H1 (cell line): ENCODE results near the gene CORO1C. TPM values are rescaled to one million over a fixed set of nuclear protein-coding genes. Genes with fewer than 3 reads are reported as not detected.

Experiments
- CTCF ChIA-PET: fragments of 300-600 bp; sonication (Branson Sonifier 250); formaldehyde crosslinking; loops from one replicate; lab custom pipeline; 2021; ENCODE audit not compliant: partially characterized antibody; lab: Charles Lee
- POLR2A ChIA-PET: fragments of 300-600 bp; sonication (Branson Sonifier 250); formaldehyde crosslinking; loops from one replicate; lab custom pipeline; 2021; ENCODE audit warnings: inconsistent platforms; ENCODE audit not compliant: partially characterized antibody; lab: Charles Lee
- DNase-seq, 2 experiments: peaks; one replicate each; pipeline versions ENCODE4 v3.0.0 to v3.0.0-alpha.2; 2010 to 2022; ENCODE audit warnings: low spot score in 2 of 2, low read depth in 1 of 2, mixed read lengths in 1 of 2
- FAIRE-seq: peaks from 2 replicates; lab custom pipeline; 2011; peaks lifted over from hg19 to GRCh38; lab: Jason Lieb, UNC
- H2AFZ ChIP-seq: 2 replicates; pipeline ENCODE4 v1.8.1; 2012; ENCODE audit warnings: low read length, inconsistent platforms
- H2AK5ac ChIP-seq: 2 replicates; pipeline ENCODE4 v1.6.1; 2013; ENCODE audit warnings: low read depth, low read length
- H2BK120ac ChIP-seq: replicated peaks from 2 replicates; pipeline ENCODE3; 2013; ENCODE audit warnings: low read depth, low read length, inconsistent platforms
- H2BK12ac ChIP-seq: 2 replicates; pipeline ENCODE4 v1.6.1; 2013; ENCODE audit warnings: low read depth, low read length
- H2BK15ac ChIP-seq: 2 replicates; pipeline ENCODE4 v1.6.1; 2013; ENCODE audit warnings: low read length
- H2BK20ac ChIP-seq: 2 replicates; pipeline ENCODE4 v1.6.1; 2013; ENCODE audit warnings: low read length
- H2BK5ac ChIP-seq: 2 replicates; pipeline ENCODE4 v1.6.1; 2013; ENCODE audit warnings: low read depth, low read length
- H3K14ac ChIP-seq: 2 replicates; pipeline ENCODE4 v1.6.1; 2013; ENCODE audit warnings: inconsistent platforms; ENCODE audit not compliant: insufficient read length
- H3K18ac ChIP-seq: 2 replicates; pipeline ENCODE4 v1.6.1; 2013; ENCODE audit warnings: low read length; ENCODE audit errors: extremely low read depth
- H3K23ac ChIP-seq: 2 replicates; pipeline ENCODE4 v1.6.1; 2013; ENCODE audit warnings: inconsistent platforms; ENCODE audit not compliant: insufficient read length
- H3K23me2 ChIP-seq: 2 replicates; pipeline ENCODE4 v1.6.1; 2013; ENCODE audit warnings: low read depth, low read length
- H3K27ac ChIP-seq: 2 replicates; pipeline ENCODE4 v1.6.1; 2011; ENCODE audit warnings: low read depth, low read length, inconsistent platforms
- H3K27me3 ChIP-seq, 4 experiments: replicated peaks in 1 of 4; 1 replicate in 1 of 4; 2 replicates in 3 of 4; pipeline versions ENCODE4 v1.6.1 to v1.8.1; 2011 to 2013; ENCODE audit warnings: low read length in 3 of 4, mild to moderate bottlenecking in 3 of 4, inconsistent platforms in 2 of 4, mixed read lengths in 2 of 4, moderate library complexity in 1 of 4; ENCODE audit not compliant: control insufficient read depth in 3 of 4, insufficient read depth in 3 of 4; ENCODE audit errors: extremely low read depth in 1 of 4
- H3K36me3 ChIP-seq, 4 experiments: 2 replicates each; pipeline versions ENCODE4 v1.6.1 to v1.8.1; 2011 to 2013; ENCODE audit warnings: mild to moderate bottlenecking in 4 of 4, low read length in 3 of 4, moderate library complexity in 2 of 4, control low read depth in 1 of 4, inconsistent platforms in 1 of 4; ENCODE audit not compliant: insufficient read depth in 4 of 4, control insufficient read depth in 2 of 4
- H3K4ac ChIP-seq: replicated peaks from 2 replicates; pipeline ENCODE3; 2013; ENCODE audit warnings: low read length, low read depth, mixed read lengths, inconsistent platforms; ENCODE audit not compliant: insufficient read length
- H3K4me1 ChIP-seq, 4 experiments: replicated peaks in 1 of 4; 1 replicate in 1 of 4; 2 replicates in 3 of 4; pipeline versions ENCODE4 v1.6.1 to v1.8.1; 2011 to 2013; ENCODE audit warnings: low read length in 3 of 4, inconsistent platforms in 2 of 4, mixed read lengths in 1 of 4; ENCODE audit not compliant: insufficient read depth in 4 of 4, control insufficient read depth in 3 of 4
- H3K4me2 ChIP-seq, 2 experiments: 2 replicates each; pipeline versions ENCODE4 v1.6.1 to v1.8.1; 2011 to 2013; ENCODE audit warnings: low read depth in 2 of 2, low read length in 2 of 2, control low read depth in 1 of 2, inconsistent platforms in 1 of 2, mild to moderate bottlenecking in 1 of 2; ENCODE audit not compliant: insufficient read depth in 1 of 2
- H3K4me3 ChIP-seq, 4 experiments: fragments of 200-600, 300-600 bp in 1 of 4; sonication (generic), shearing (Covaris generic), sonication (Bioruptor Twin) in 1 of 4; 2 replicates each; pipeline versions ENCODE4 v1.5.1 to v1.8.1; 2011 to 2016; ENCODE audit warnings: low read length in 4 of 4, low read depth in 3 of 4, control low read depth in 2 of 4, inconsistent platforms in 2 of 4, mild to moderate bottlenecking in 2 of 4, mixed read lengths in 1 of 4, moderate library complexity in 1 of 4; ENCODE audit not compliant: insufficient read depth in 2 of 4; ENCODE audit errors: extremely low read depth in 1 of 4
- H3K56ac ChIP-seq: replicated peaks from 2 replicates; pipeline ENCODE3; 2013; ENCODE audit warnings: low read depth, mild to moderate bottlenecking, mixed read lengths, low read length, inconsistent platforms; ENCODE audit not compliant: insufficient read length
- H3K79me1 ChIP-seq: 2 replicates; pipeline ENCODE4 v1.6.1; 2013; ENCODE audit warnings: low read depth, low read length, control low read depth
- H3K79me2 ChIP-seq, 2 experiments: 2 replicates each; pipeline versions ENCODE4 v1.6.1 to v1.8.1; 2012 to 2013; ENCODE audit warnings: low read length in 2 of 2, mild to moderate bottlenecking in 2 of 2, inconsistent platforms in 1 of 2; ENCODE audit not compliant: insufficient read depth in 2 of 2, control insufficient read depth in 1 of 2
- H3K9ac ChIP-seq, 4 experiments: replicated peaks in 1 of 4; 1 replicate in 1 of 4; 2 replicates in 3 of 4; pipeline versions ENCODE4 v1.6.1 to v1.8.1; 2011 to 2013; ENCODE audit warnings: low read depth in 3 of 4, low read length in 3 of 4, control low read depth in 2 of 4, mild to moderate bottlenecking in 2 of 4, moderate library complexity in 2 of 4, inconsistent platforms in 1 of 4; ENCODE audit errors: extremely low read depth in 1 of 4
- H3K9me3 ChIP-seq, 2 experiments: 2 replicates each; pipeline versions ENCODE4 v1.6.1 to v1.8.1; 2012 to 2013; ENCODE audit warnings: mild to moderate bottlenecking in 2 of 2, moderate library complexity in 2 of 2, control low read depth in 1 of 2, inconsistent platforms in 1 of 2, low read depth in 1 of 2, low read length in 1 of 2, mixed read lengths in 1 of 2; ENCODE audit not compliant: insufficient read depth in 2 of 2
- H4K20me1 ChIP-seq, 2 experiments: replicated peaks in 1 of 2; 2 replicates each; pipeline versions ENCODE3 to v1.8.1; 2011 to 2013; ENCODE audit warnings: inconsistent platforms in 2 of 2, low read length in 2 of 2, mild to moderate bottlenecking in 1 of 2; ENCODE audit not compliant: insufficient read depth in 2 of 2, control insufficient read depth in 1 of 2
- H4K5ac ChIP-seq: 2 replicates; pipeline ENCODE4 v1.6.1; 2013; ENCODE audit warnings: low read length, low read depth, mixed read lengths, inconsistent platforms; ENCODE audit not compliant: insufficient read length
- H4K8ac ChIP-seq: 2 replicates; pipeline ENCODE4 v1.8.0; 2013; ENCODE audit warnings: mild to moderate bottlenecking, moderate library complexity, low read length, inconsistent platforms; ENCODE audit not compliant: insufficient read depth; ENCODE audit errors: extremely low read depth
- H4K91ac ChIP-seq: replicated peaks from 2 replicates; pipeline ENCODE3; 2013; ENCODE audit warnings: low read length, mixed read lengths, inconsistent platforms; ENCODE audit not compliant: insufficient read length
- ASH2L ChIP-seq: fragments of 200-600, 300-600 bp; sonication (generic); IDR thresholded peaks from one replicate; pipeline ENCODE4 v1.7.1; 2017; ENCODE audit warnings: low read length
- SRF ChIP-seq: IDR thresholded peaks from 2 replicates; pipeline ENCODE4 v1.6.1; 2011; ENCODE audit warnings: mild to moderate bottlenecking, low read depth, low read length, moderate library complexity
- WGBS, 2 experiments: shearing (Covaris generic) in 1 of 2; methylation state at CpG; one replicate each; pipeline versions ENCODE4 v1.1.6 to v1.1.7; 2013 to 2015; ENCODE audit warnings: low lambda C conversion rate in 2 of 2, mixed read lengths in 2 of 2, inconsistent platforms in 1 of 2, low coverage in 1 of 2, missing lambda C conversion rate in 1 of 2; ENCODE audit not compliant: insufficient replicate concordance in 2 of 2, insufficient coverage in 1 of 2, insufficient read length in 1 of 2; ENCODE audit errors: extremely low coverage in 1 of 2, missing lambda C conversion rate in 1 of 2; 5-methylcytosine and 5-hydroxymethylcytosine counted together
- polyA plus RNA-seq, 7 experiments: library from polyadenylated mRNA; depleted of rRNA in 3 of 7; stranded (reverse) in 5 of 7; unstranded in 2 of 7; fragments of >200 nt in 5 of 7; fragments of 200-250 nt in 2 of 7; gene quantifications; 1 replicate in 5 of 7; 2 replicates in 1 of 7; 4 replicates in 1 of 7; pipeline versions ENCODE4 v1.2.1 to v1.2.3, GENCODE V29; 2011 to 2013; ENCODE audit warnings: missing spikeins in 2 of 7, mixed read lengths in 2 of 7
- total RNA-seq: library from RNA; stranded (reverse); fragmentation: NEBNext Ultra II Directional; extraction: Animal tissue kit (Norgen Biotek cat#: 25700); gene quantifications from 2 replicates; pipeline ENCODE4 v1.2.1, GENCODE V29; 2021

The CORO1C gene
- total and polyA plus RNA-seq, 2 of the 8 experiments (the other 6 are each of a cell fraction or from before 2014, with no cell fraction given): 72.7 to 120 TPM

DNA sequence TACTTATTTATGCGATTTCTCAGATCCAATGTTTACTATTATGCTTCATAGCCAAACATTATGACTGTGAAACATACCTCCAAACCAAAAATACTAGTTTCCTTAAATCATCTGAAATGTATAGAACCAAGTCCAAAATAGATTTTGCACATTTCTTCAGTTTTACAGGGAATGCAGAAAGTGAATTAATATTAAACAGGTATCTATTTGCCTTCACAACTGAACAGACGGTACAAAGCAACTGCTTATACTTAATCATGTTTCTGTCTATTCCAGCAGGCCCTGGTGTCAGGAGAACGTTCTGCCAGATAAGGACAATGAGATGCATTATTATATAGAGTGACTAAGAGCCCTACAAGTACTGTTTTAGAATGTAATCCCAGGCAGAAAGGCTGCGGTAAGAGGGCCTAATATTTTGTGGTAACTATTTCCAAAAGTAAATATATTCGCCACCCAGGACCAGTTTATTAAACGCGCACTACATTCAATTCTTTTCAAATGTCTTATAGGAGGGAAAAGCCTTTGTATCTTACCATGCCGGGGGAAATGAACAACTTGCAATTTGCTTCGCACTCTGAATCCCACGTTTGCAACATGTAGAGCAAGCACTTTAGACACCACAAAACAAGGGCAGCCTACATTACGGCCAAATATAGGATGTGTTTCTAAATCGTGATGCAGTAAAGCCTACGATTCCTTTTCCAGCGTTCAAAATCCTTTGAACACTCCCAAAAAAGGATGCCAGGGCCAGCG, 1.5 kb downstream of the CORO1C start:
- H3K4ac ChIP-seq: peak overlapping the region; percentile 85
- peak overlapping the region; percentile 35; the same call in 1 of the 2 replicates for H2BK12ac ChIP-seq
- no peak overlapping the region for H2AK5ac ChIP-seq
- H3K23me2 ChIP-seq: peaks cover 5% of the 10 kb centered on the region
- peak overlapping the region; percentile 89 to 95 for H3K4me2 ChIP-seq
- H4K91ac ChIP-seq: no peak overlapping the region
- no peak overlapping the region for H3K23ac ChIP-seq
- no peak overlapping the region for H4K8ac ChIP-seq
- no peak for DNase-seq
- no peaks in the 10 kb centered on the region for H3K79me1 ChIP-seq
- H4K5ac ChIP-seq: peak overlapping the region; percentile 65
- peaks cover 6 to 52% of the 10 kb centered on the region in 2 experiments; a peak in 3 of 4 replicates for H3K79me2 ChIP-seq
- 28% methylated on average over 15 of the region's 15 CpGs; no CpG with 5 or more reads in 1 of the 2 experiments for WGBS, 2 experiments
- H2BK120ac ChIP-seq: peak overlapping the region; percentile 91
- H3K4me3 ChIP-seq: peak overlapping the region; percentile 77 to 92 (median 84)
- H3K56ac ChIP-seq: peak overlapping the region; percentile 35
- H3K36me3 ChIP-seq: no peaks in the 10 kb centered on the region
- H3K18ac ChIP-seq: peak overlapping the region; percentile 15; the same call in 1 of the 2 replicates
- H3K9me3 ChIP-seq: no peaks in the 10 kb centered on the region
- no peak overlapping the region for H2AFZ ChIP-seq
- ChIA-PET POLR2A (interaction anchor here (0.7 to 1.4 kb wide), 17 partner anchors 8 to 134 kb away, joined by 3 to 7 read pairs (median 3); partner anchors contain the start of gene TMEM119), CTCF (interaction anchor here (0.6 to 1.4 kb wide), 9 partner anchors 12 to 75 kb away, joined by 3 to 12 read pairs (median 4); no protein-coding TSS in a partner anchor)
- 0 out of 2 replicates have a peak overlapping the region, but pooled peaks have one; percentile 74 for H2BK5ac ChIP-seq
- no peak overlapping the region for H2BK15ac ChIP-seq
- H4K20me1 ChIP-seq: peaks cover 2 to 10% of the 10 kb centered on the region in 2 experiments
- H3K14ac ChIP-seq: peak overlapping the region; percentile 62
- TF ChIP-seq ASH2L (peak; percentile 57), SRF (no peak)
- peak overlapping the region; percentile 58; the same call in 1 of the 2 replicates for H3K27ac ChIP-seq
- no peaks in the 10 kb centered on the region for H3K27me3 ChIP-seq
- FAIRE-seq: no peak
- H3K9ac ChIP-seq: peak overlapping the region; percentile 9 to 85 (median 66)
- peaks cover 0 to 6% (median 3%) of the 10 kb centered on the region in 4 experiments; a peak in 4 of 7 replicates for H3K4me1 ChIP-seq
- no peak overlapping the region for H2BK20ac ChIP-seq
